Naive B cell (primary cell): ENCODE results near the gene TMEM183A. TPM values are rescaled to one million over a fixed set of nuclear protein-coding genes. Genes with fewer than 3 reads are reported as not detected.
A peak's percentile ranks its signal among the peaks of the same experiment; 100 is the strongest.

Source experiments
- ATAC-seq, 2 donors: fragments of 150-1000 bp; cut with Tn5 transposase; 2 replicates each; pipeline ENCODE4 v1.10.0; 2021; ENCODE audit warnings: low read depth in 2 of 2, mild to moderate bottlenecking in 2 of 2, moderate library complexity in 2 of 2
- DNase-seq: peaks from one replicate; pipeline ENCODE4 v3.0.0; 2022
- H3K27ac Mint-ChIP-seq, 6 donors: one replicate each; pipeline ENCODE4 v1.8.0; 2020 to 2022; ENCODE audit warnings: mild to moderate bottlenecking in 6 of 6, mixed read lengths in 6 of 6, moderate library complexity in 5 of 6, inconsistent platforms in 2 of 6
- H3K27me3 Mint-ChIP-seq, 3 donors: one replicate each; pipeline ENCODE4 v1.8.0; 2021 to 2022; ENCODE audit warnings: mixed read lengths in 3 of 3, mild to moderate bottlenecking in 1 of 3
- H3K36me3 Mint-ChIP-seq, 2 donors: one replicate each; pipeline ENCODE4 v1.8.0; 2020 to 2022; ENCODE audit warnings: mixed read lengths in 2 of 2, inconsistent platforms in 1 of 2, mild to moderate bottlenecking in 1 of 2
- H3K4me1 Mint-ChIP-seq, 3 donors: one replicate each; pipeline ENCODE4 v1.8.0; 2020 to 2022; ENCODE audit warnings: mixed read lengths in 3 of 3, inconsistent platforms in 1 of 3, mild to moderate bottlenecking in 1 of 3, moderate library complexity in 1 of 3
- H3K4me3 Mint-ChIP-seq, 8 donors: one replicate each; pipeline ENCODE4 v1.8.0; 2020 to 2022; ENCODE audit warnings: mild to moderate bottlenecking in 8 of 8, mixed read lengths in 8 of 8, moderate library complexity in 8 of 8, inconsistent platforms in 2 of 8
- H3K9me3 Mint-ChIP-seq, 7 donors: one replicate each; pipeline ENCODE4 v1.8.0; 2020 to 2022; ENCODE audit warnings: mixed read lengths in 7 of 7, mild to moderate bottlenecking in 5 of 7, inconsistent platforms in 2 of 7, moderate library complexity in 1 of 7
- polyA plus RNA-seq, 6 donors: library from polyadenylated mRNA; unstranded; fragments of 300-500 nt; fragmentation: Illumina TruSeq; gene quantifications; one replicate each; pipeline ENCODE4 v1.2.3, GENCODE V29; 2021; ENCODE audit warnings: low read depth in 6 of 6

Gene TMEM183A
- polyA plus RNA-seq, 6 donors from 2014 or later = 41.0 to 60.3 (median 54.9) TPM

- Mint-ChIP-seq H3K4me3 (peak overlapping the region; percentile 68 to 91 (median 82)), H3K4me1 (peaks cover 4 to 12% (median 10%) of the 10 kb centered on the region in 3 donors)
Measured at GRCh38 chr1:203026666-203027663, 19.8 kb downstream of the TMEM183A start.

DNA sequence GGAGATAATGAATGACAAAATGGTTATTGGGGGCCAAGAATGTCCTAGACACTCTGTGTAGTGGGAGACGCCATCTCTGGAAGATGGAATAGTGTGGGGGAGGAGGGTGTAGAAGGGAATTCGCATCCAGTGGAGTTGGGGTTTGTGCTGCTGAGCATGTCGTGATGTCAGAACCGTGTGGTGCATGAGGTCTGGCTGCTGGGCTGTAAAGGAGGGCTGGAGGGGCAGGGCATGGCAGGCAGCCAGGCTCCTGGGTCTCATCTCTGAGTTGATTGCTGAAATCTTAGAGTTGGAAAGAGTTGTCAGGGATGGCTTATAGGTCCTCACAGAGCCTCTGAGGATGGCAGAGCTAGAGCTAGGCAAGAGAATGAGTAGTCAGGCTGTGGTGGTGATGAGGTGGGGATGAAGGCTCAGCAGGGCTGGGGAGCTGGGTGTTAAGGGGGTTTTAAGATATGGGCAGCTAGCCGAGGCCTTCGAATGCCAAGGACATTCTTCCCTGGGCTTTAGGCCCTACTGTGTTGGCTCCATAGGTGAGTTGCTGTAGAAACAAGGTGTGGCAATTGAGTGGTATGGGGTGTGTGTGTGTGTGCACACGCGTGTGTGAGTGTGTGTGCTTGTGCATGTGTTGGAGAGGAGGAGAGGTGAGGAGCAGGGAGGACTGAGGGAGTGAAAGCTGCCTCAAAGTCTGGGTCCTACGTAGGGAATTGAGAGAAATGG lies 21.1 kb downstream of the TMEM183A start:
- Mint-ChIP-seq H3K27ac (peak overlapping the region in 1 of 6 donors; percentile 5), H3K4me3 (peak overlapping the region in 5 of 8 donors; percentile 68 to 88 (median 83)), H3K4me1 (peaks cover 4 to 12% (median 10%) of the 10 kb centered on the region in 3 donors), H3K9me3 (peaks cover 0 to 5% (median 0%) of the 10 kb centered on the region in 7 donors), H3K36me3 (peaks cover 0 to 4% of the 10 kb centered on the region in 2 donors), H3K27me3 (peaks cover 0 to 8% (median 4%) of the 10 kb centered on the region in 3 donors)
- ATAC-seq = no peak
- no peak for DNase-seq

More at GRCh38 chr1:203026666-203027663, 19.8 kb downstream of the TMEM183A start:
- ATAC-seq (peak; percentile 41 to 42), DNase-seq (no peak)
- Mint-ChIP-seq H3K36me3 (peaks cover 0 to 4% of the 10 kb centered on the region in 2 donors), H3K27me3 (peaks cover 0 to 8% (median 4%) of the 10 kb centered on the region in 3 donors), H3K9me3 (peaks cover 0 to 5% (median 0%) of the 10 kb centered on the region in 7 donors), H3K27ac (peak overlapping the region in 3 of 6 donors; percentile 20 to 72 (median 23))

DNA sequence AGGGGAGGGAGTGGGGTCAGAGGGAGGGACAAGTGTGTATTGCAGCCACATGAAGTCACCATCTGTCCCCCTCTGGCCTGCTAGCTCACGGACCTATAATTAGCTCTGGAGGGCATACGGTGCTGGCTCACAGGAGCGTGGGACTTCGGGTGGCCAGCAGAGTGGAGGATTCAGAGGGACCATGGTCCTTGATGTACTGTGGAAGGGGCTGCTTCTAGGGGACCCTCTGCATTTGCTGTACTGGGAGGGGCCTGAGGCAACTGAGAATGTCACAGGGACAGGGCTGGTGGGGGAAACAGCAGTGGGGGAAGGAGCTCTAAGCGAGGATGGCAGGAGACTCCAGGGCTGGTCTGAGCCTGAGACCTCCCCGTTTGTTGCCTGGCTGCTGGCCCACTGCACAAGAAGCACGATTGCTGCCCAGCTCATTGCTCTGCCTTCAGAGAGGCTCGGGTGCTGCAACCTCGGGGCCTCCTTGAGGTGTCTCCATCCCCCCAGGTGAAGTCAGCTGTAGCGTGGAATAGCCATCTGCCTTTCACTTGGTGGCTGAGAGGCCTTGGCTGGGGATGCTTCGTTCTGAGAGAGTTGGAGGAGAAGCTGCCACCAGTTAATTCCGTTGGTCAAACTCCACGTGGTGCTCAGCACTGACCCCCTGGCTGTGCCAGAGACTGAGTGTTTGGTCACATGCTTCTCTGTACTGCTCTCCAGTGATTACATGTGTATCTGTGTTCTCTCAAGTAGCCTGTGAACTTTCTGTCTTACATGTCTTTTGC lies 21.8 kb downstream of the TMEM183A start:
- H3K4me1 Mint-ChIP-seq = peaks cover 4 to 12% (median 10%) of the 10 kb centered on the region in 3 donors
- ATAC-seq (no peak), DNase-seq (no peak)
- peaks cover 0 to 5% (median 0%) of the 10 kb centered on the region in 7 donors for H3K9me3 Mint-ChIP-seq
- peaks cover 0 to 4% of the 10 kb centered on the region in 2 donors for H3K36me3 Mint-ChIP-seq
- peaks cover 0 to 8% (median 4%) of the 10 kb centered on the region in 3 donors for H3K27me3 Mint-ChIP-seq
- peak overlapping the region in 2 of 8 donors; percentile 19 to 83 for H3K4me3 Mint-ChIP-seq
- H3K27ac Mint-ChIP-seq = no peak overlapping the region

- H3K4me1 Mint-ChIP-seq = peaks cover 0 to 8% (median 0%) of the 10 kb centered on the region in 3 donors
- H3K4me3 Mint-ChIP-seq = no peak overlapping the region
- no peak for DNase-seq
- ATAC-seq = no peak
- H3K27me3 Mint-ChIP-seq = peaks cover 0 to 8% (median 4%) of the 10 kb centered on the region in 3 donors
- H3K9me3 Mint-ChIP-seq = no peaks in the 10 kb centered on the region
- H3K36me3 Mint-ChIP-seq = no peaks in the 10 kb centered on the region
- no peak overlapping the region for H3K27ac Mint-ChIP-seq
Measured at GRCh38 chr1:203031467-203031866, 24.3 kb downstream of the TMEM183A start.

GRCh38 chr1:203033287-203033686 lies 26.1 kb downstream of the TMEM183A start:
- Mint-ChIP-seq H3K4me1 (no peaks in the 10 kb centered on the region), H3K27me3 (peaks cover 0 to 10% (median 4%) of the 10 kb centered on the region in 3 donors), H3K27ac (peak overlapping the region in 1 of 6 donors; percentile 38), H3K4me3 (no peak overlapping the region), H3K36me3 (no peaks in the 10 kb centered on the region), H3K9me3 (no peaks in the 10 kb centered on the region)
- DNase-seq (no peak), ATAC-seq (no peak)

DNA sequence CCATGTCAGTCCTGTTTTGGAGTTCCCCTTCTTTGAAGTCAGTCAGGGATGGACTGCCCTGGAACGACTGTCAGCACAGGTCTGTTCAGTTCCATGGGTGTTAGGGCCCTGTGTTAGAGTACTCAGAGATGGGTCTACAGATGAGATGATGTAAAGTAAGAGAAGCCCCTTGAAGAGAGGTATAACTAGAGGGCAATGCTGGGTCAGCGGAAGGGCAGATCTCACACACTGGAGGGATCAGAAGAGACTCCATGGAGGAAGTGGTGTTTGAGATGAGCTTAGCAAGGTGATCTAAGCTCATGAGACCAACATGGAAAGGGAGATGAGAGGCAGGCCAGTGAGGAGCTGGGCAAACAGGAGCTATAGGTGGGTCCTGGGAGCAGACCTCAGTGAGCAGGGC lies 26.7 kb downstream of the TMEM183A start:
- DNase-seq = no peak
- ATAC-seq = no peak
- peak overlapping the region in 2 of 6 donors; percentile 60 to 79 for H3K27ac Mint-ChIP-seq
- H3K36me3 Mint-ChIP-seq = no peaks in the 10 kb centered on the region
- H3K9me3 Mint-ChIP-seq = no peaks in the 10 kb centered on the region
- H3K27me3 Mint-ChIP-seq = peaks cover 2 to 8% (median 4%) of the 10 kb centered on the region in 3 donors
- H3K4me3 Mint-ChIP-seq = no peak overlapping the region
- H3K4me1 Mint-ChIP-seq = no peaks in the 10 kb centered on the region

GRCh38 chr1:203034422-203035110 lies 27.4 kb downstream of the TMEM183A start:
- ATAC-seq (no peak), DNase-seq (no peak)
- Mint-ChIP-seq H3K27me3 (peaks cover 9 to 15% (median 9%) of the 10 kb centered on the region in 3 donors), H3K9me3 (no peaks in the 10 kb centered on the region), H3K27ac (peak overlapping the region in 1 of 6 donors; percentile 79), H3K4me3 (no peak overlapping the region), H3K4me1 (peaks cover 0 to 6% (median 5%) of the 10 kb centered on the region in 3 donors), H3K36me3 (no peaks in the 10 kb centered on the region)

- Mint-ChIP-seq H3K4me3 (no peak overlapping the region), H3K27me3 (peaks cover 9 to 16% (median 10%) of the 10 kb centered on the region in 3 donors), H3K36me3 (no peaks in the 10 kb centered on the region), H3K27ac (peak overlapping the region in 1 of 6 donors; percentile 57), H3K9me3 (no peaks in the 10 kb centered on the region), H3K4me1 (peaks cover 0 to 7% (median 5%) of the 10 kb centered on the region in 3 donors)
- no peak for DNase-seq
- no peak for ATAC-seq
Measured at GRCh38 chr1:203035111-203036000, 28.2 kb downstream of the TMEM183A start.

DNA sequence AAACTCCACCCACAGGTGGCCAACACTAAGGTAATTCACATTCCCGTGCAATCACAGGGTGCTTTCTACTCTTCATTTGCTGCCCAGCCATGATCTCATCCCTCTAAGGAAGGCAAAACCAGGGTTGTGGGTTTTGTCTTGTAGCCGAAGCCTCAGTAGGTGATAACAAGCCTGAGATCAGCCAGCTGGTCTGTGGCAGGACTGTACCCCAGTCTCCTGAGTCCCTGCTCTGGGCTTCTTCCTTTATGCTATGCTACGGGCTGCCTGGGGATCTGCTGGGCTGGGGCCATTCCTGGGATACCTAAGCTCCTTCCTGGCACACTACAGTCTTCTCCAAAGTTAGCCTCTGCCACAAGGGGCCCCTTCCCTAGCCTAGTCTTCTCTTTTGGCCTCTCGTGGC lies 29.0 kb downstream of the TMEM183A start:
- H3K27ac Mint-ChIP-seq = no peak overlapping the region
- H3K4me1 Mint-ChIP-seq = peaks cover 2 to 7% (median 5%) of the 10 kb centered on the region in 3 donors
- no peak overlapping the region for H3K4me3 Mint-ChIP-seq
- no peaks in the 10 kb centered on the region for H3K36me3 Mint-ChIP-seq
- H3K27me3 Mint-ChIP-seq = peaks cover 9 to 16% (median 10%) of the 10 kb centered on the region in 3 donors
- DNase-seq (no peak), ATAC-seq (no peak)
- H3K9me3 Mint-ChIP-seq = no peaks in the 10 kb centered on the region

GRCh38 chr1:203036537-203036936 lies 29.4 kb downstream of the TMEM183A start:
- ATAC-seq = no peak
- Mint-ChIP-seq H3K4me3 (no peak overlapping the region), H3K27ac (peak overlapping the region in 1 of 6 donors; percentile 49), H3K9me3 (no peaks in the 10 kb centered on the region), H3K36me3 (no peaks in the 10 kb centered on the region), H3K4me1 (peaks cover 2 to 7% (median 5%) of the 10 kb centered on the region in 3 donors), H3K27me3 (peaks cover 9 to 16% (median 10%) of the 10 kb centered on the region in 3 donors)
- DNase-seq = no peak

DNA sequence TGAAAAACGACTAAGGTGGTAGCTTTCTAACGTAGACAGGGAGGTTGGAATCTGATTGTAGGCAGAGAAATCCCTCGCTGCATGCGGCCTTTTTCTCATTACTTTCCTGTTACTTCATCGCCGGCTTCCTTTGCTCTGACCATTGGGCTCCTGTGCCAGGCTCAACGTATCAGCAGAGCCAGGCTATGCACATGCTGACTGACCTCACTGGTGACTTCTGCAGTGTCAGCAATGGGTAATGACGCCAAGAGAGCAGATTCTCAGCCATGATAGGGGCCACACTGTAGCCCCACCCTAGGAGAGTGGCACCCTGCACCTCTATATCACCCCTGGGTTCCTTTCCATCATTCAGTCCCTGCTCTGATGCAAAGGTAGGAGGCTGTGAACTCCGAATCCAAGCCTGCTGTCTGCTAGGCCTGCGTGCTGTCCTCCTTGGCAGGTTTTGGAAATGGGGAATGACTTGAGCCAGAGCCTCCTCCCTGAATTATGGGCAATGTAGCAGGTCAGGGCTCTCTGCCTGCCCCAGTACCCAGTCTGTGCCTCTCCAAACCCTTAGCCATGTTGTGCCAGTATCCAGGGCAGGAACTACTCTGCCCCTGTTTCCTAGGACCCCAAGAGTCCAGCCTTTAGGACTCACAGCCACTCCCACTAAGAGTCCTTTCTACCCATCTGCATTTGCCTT lies 30.5 kb downstream of the TMEM183A start:
- Mint-ChIP-seq H3K4me1 (peaks cover 2 to 7% (median 5%) of the 10 kb centered on the region in 3 donors), H3K36me3 (no peaks in the 10 kb centered on the region), H3K9me3 (no peaks in the 10 kb centered on the region), H3K27me3 (peaks cover 5 to 16% (median 10%) of the 10 kb centered on the region in 3 donors), H3K27ac (peak overlapping the region in 1 of 6 donors; percentile 33), H3K4me3 (no peak overlapping the region)
- ATAC-seq (no peak), DNase-seq (no peak)
